Lung (tissue), 12 donors: Measurements from ENCODE around the gene ABHD16B. TPM values are rescaled to one million over a fixed set of nuclear protein-coding genes. Genes with fewer than 3 reads are reported as not detected.

ENCODE experiments used
- ATAC-seq: fragments of 200-7000 bp; cut with Tn5 transposase; one replicate; pipeline ENCODE4 v1.9.1; 2020; ENCODE audit warnings: moderate number of reproducible peaks; ENCODE audit not compliant: insufficient read depth, low FRiP score
- DNase-seq, 3 donors: peaks; one replicate each; pipeline ENCODE4 v3.0.0-alpha.2; 2013 to 2017
- H3K27ac ChIP-seq, 2 donors: one replicate each; pipeline ENCODE4 v1.5.1; 2013; ENCODE audit warnings: mild to moderate bottlenecking in 2 of 2, moderate library complexity in 2 of 2, control low read depth in 1 of 2, inconsistent platforms in 1 of 2, low read depth in 1 of 2, low read length in 1 of 2
- H3K27me3 ChIP-seq, 3 donors: one replicate each; pipeline ENCODE4 v1.5.1; 2013; ENCODE audit warnings: low read length in 2 of 3; ENCODE audit not compliant: control insufficient read depth in 3 of 3, insufficient read depth in 3 of 3
- H3K36me3 ChIP-seq, 4 donors: one replicate each; pipeline ENCODE4 v1.5.1; 2013; ENCODE audit warnings: low read length in 4 of 4, mild to moderate bottlenecking in 1 of 4, moderate library complexity in 1 of 4; ENCODE audit not compliant: control insufficient read depth in 4 of 4, insufficient read depth in 4 of 4
- H3K4me1 ChIP-seq, 5 donors: one replicate each; pipeline ENCODE4 v1.5.1; 2013; ENCODE audit warnings: low read length in 5 of 5, mild to moderate bottlenecking in 2 of 5, moderate library complexity in 1 of 5; ENCODE audit not compliant: control insufficient read depth in 5 of 5, insufficient read depth in 5 of 5
- H3K4me3 ChIP-seq: one replicate; pipeline ENCODE4 v1.5.1; 2013; ENCODE audit warnings: mild to moderate bottlenecking, control low read depth, moderate library complexity
- H3K9ac ChIP-seq, 2 donors: one replicate each; pipeline ENCODE4 v1.5.1; 2013; ENCODE audit warnings: low read length in 2 of 2, control low read depth in 1 of 2; ENCODE audit not compliant: insufficient read depth in 1 of 2
- H3K9me3 ChIP-seq, 4 donors: one replicate each; pipeline ENCODE4 v1.5.1; 2013; ENCODE audit warnings: low read length in 3 of 4, mild to moderate bottlenecking in 1 of 4, moderate library complexity in 1 of 4; ENCODE audit not compliant: control insufficient read depth in 4 of 4, insufficient read depth in 3 of 4
- WGBS, 2 donors: extraction: QIAGEN DNeasy Blood & Tissue Kit; methylation state at CpG; one replicate each; pipeline ENCODE4 v1.1.7; 2013; 5-methylcytosine and 5-hydroxymethylcytosine counted together
- polyA plus RNA-seq, 2 donors: library from polyadenylated mRNA; stranded (reverse); fragments of 200-250 nt; gene quantifications; one replicate each; pipeline ENCODE4 v1.2.1, GENCODE V29; 2013
- total RNA-seq, 2 donors: library from RNA; depleted of rRNA in 1 of 2; stranded (reverse); fragments of >200 nt in 1 of 2; gene quantifications; one replicate each; pipeline ENCODE4 v1.2.1, GENCODE V29; 2014 to 2021
- TF ChIP-seq, protein P1 (sequence below): IDR thresholded peaks from 2 replicates; pipeline ENCODE4 v1.5.1; 2012; ENCODE audit warnings: mild to moderate bottlenecking; ENCODE audit errors: control extremely low read depth, extremely low read depth
- donor health status: control.
- donor health status: control.
- donor health status: Bipolar disorder and iron deficiency.
- donor health status: healthy.
- donor health status: DM: yes; HTN: yes; CAD: no.

Gene ABHD16B
- total and polyA plus RNA-seq, 4 donors, result 0.89 to 1.5 TPM; not detected in 2

DNA sequence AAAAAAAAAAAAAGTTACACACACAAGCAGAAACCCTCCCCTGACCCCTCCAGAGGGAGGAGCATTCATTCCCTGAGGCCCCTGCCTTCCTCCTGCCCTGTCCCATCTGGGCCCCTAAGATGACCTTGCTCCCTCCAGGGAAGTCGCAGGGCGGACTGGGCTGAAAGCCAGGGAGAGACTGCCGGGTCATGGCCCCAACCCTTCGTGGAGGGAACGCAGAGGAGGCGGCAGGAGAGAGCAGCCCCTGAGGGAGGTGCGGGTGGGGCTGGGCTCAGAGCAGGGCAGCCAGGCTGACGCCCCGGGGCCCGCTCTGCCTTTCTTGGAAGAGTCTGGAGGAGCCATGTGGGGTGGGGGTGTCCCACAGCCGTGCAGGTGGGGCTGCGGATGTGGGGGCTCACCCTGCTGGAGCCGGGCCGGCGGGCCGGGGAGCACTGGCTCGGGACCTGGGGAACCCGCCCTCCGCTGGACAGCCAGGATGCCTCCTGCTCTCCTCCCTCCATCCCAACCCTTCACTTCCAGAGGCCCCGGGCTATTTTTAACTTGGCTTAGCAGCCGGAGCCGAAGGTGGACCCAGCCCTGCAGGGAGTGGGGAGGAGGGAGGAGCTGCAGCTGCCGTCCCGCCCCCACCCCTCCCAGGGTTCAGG lies 15.0 kb upstream of the ABHD16B start:
- ATAC-seq (no peak), DNase-seq (peak; percentile 68 to 85 (median 70))
- Histone ChIP-seq H3K4me3 (no peak overlapping the region), H3K9me3 (peaks cover 0 to 1% (median 0%) of the 10 kb centered on the region in 4 donors), H3K4me1 (peaks cover 0 to 28% (median 23%) of the 10 kb centered on the region in 5 donors), H3K27ac (peak overlapping the region; percentile 7 to 61), H3K36me3 (no peaks in the 10 kb centered on the region), H3K9ac (no peak overlapping the region), H3K27me3 (no peaks in the 10 kb centered on the region)
- TF ChIP-seq, protein P1, sequence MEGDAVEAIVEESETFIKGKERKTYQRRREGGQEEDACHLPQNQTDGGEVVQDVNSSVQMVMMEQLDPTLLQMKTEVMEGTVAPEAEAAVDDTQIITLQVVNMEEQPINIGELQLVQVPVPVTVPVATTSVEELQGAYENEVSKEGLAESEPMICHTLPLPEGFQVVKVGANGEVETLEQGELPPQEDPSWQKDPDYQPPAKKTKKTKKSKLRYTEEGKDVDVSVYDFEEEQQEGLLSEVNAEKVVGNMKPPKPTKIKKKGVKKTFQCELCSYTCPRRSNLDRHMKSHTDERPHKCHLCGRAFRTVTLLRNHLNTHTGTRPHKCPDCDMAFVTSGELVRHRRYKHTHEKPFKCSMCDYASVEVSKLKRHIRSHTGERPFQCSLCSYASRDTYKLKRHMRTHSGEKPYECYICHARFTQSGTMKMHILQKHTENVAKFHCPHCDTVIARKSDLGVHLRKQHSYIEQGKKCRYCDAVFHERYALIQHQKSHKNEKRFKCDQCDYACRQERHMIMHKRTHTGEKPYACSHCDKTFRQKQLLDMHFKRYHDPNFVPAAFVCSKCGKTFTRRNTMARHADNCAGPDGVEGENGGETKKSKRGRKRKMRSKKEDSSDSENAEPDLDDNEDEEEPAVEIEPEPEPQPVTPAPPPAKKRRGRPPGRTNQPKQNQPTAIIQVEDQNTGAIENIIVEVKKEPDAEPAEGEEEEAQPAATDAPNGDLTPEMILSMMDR, result no peak
- 1 to 2% methylated on average over 22 to 24 of the region's 24 CpGs for WGBS, 2 donors

DNA sequence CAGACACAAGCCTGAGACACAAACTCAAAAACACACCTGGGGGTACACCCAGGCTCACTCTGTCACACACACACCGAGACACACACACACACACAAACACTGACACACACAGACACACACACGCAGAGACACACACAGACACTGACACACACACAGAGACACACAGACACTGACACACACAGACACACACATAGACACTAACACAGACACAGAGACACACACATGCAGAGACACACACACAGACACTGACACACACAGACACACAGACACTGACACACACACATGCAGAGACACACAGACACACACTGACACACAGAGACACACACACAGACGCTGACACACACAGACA lies 14.4 kb upstream of the ABHD16B start:
- Histone ChIP-seq H3K36me3 (no peaks in the 10 kb centered on the region), H3K9ac (peak overlapping the region in 1 of 2 donors; percentile 3), H3K4me3 (no peak overlapping the region), H3K4me1 (peaks cover 0 to 28% (median 23%) of the 10 kb centered on the region in 5 donors), H3K27me3 (no peaks in the 10 kb centered on the region), H3K9me3 (peaks cover 0 to 1% (median 0%) of the 10 kb centered on the region in 4 donors), H3K27ac (peak overlapping the region; percentile 79)
- DNase-seq (no peak), ATAC-seq (no peak)
- 41 to 61% methylated on average over 2 to 3 of the region's 3 CpGs for WGBS, 2 donors
- TF ChIP-seq, protein P1, result no peak

DNA sequence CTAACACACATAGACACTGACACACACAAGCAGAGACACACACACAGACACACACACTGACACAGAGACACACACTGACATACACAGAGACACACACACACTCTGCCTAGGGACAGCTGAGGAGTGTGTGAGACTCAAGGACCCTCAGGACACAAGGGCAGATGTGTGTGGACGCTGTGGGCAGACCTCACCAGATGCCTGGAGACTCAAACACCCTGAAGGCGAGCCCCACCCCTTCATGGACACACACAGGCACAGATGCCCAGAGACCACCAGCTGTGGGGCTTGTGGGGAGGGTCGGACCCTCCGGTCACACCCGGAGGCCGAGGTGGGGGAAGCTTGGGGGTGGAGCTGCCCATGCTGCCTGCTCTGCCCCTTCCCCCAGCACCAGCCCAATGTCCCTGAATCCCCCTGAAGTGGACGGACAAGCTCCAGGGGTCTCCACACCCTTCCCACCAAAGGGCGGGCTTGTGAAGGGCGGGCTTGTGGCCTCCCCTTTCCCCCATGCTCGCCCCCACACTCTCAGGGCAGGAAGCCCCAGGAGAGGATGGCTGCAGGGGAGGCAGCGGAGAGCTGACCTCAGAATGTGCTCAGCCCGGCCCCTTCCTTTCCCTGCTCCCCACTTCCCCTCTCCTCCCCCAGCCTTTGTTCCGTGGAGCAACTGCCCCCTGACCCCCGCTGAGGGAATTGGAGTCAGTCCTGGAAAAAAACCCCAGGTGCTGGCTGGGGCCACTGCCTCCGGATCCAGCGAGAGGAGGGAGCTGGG lies 13.9 kb upstream of the ABHD16B start:
- Histone ChIP-seq H3K4me3 (no peak overlapping the region), H3K27me3 (no peaks in the 10 kb centered on the region), H3K9me3 (peaks cover 0 to 1% (median 0%) of the 10 kb centered on the region in 4 donors), H3K4me1 (peaks cover 0 to 26% (median 23%) of the 10 kb centered on the region in 5 donors), H3K27ac (peak overlapping the region; percentile 79), H3K9ac (peak overlapping the region in 1 of 2 donors; percentile 3), H3K36me3 (no peaks in the 10 kb centered on the region)
- WGBS, 2 donors, result 15 to 18% methylated on average over 15 to 16 of the region's 16 CpGs
- DNase-seq (peak in 1 of 3 donors; percentile 70), ATAC-seq (no peak)
- TF ChIP-seq, protein P1, result no peak
